GM10266 (cell line): ENCODE measurements around the gene KIFC3.
"Not testable (repeated sequence)": the region's sequence is repeated elsewhere in the genome, so short reads cannot be mapped to it uniquely, and the experiment has no call there.

Experiments used
- DNase-seq: peaks from one replicate; pipeline ENCODE4 v3.0.0; 2012; ENCODE audit errors: extremely low spot score
- CTCF ChIP-seq: IDR thresholded peaks from 2 replicates; pipeline ENCODE4 v1.5.1; 2012; ENCODE audit warnings: mild to moderate bottlenecking, low read depth; ENCODE audit not compliant: control insufficient read depth, insufficient read depth; ENCODE audit errors: missing control alignments

Gene KIFC3

GRCh38 chr16:57723170-57723569 is 79.1 kb downstream of the KIFC3 start:
- DNase-seq: no peak

GRCh38 chr16:57722651-57723050 is 79.6 kb downstream of the KIFC3 start:
- no peak for TF ChIP-seq CTCF
- DNase-seq: no peak

More at GRCh38 chr16:57723170-57723569, 79.1 kb downstream of the KIFC3 start:
- TF ChIP-seq CTCF: no peak

- no peak for DNase-seq
- TF ChIP-seq CTCF: no peak
These were observed 80.1 kb downstream of the KIFC3 start for GRCh38 chr16:57722210-57722499.

GRCh38 chr16:57721356-57722209 is 80.7 kb downstream of the KIFC3 start:
- no peak for DNase-seq
- TF ChIP-seq CTCF: no peak

GRCh38 chr16:57720142-57720575 is 82.1 kb downstream of the KIFC3 start:
- TF ChIP-seq CTCF: peak; percentile 71
- DNase-seq: peak; percentile 62

GRCh38 chr16:57714047-57714446 is 88.2 kb downstream of the KIFC3 start:
- no peak for DNase-seq
- no peak for TF ChIP-seq CTCF

GRCh38 chr16:57713596-57713995 is 88.7 kb downstream of the KIFC3 start:
- no peak for TF ChIP-seq CTCF
- DNase-seq: no peak

- not testable (repeated sequence) for DNase-seq
These were observed 89.7 kb downstream of the KIFC3 start for GRCh38 chr16:57712569-57712968.
